Ovary (tissue), 9 donors: ENCODE results near the gene VAPB. TPM values are rescaled to one million over a fixed set of nuclear protein-coding genes. Genes with fewer than 3 reads are reported as not detected.
"Not testable (repeated sequence)": the region's sequence is repeated elsewhere in the genome, so short reads cannot be mapped to it uniquely, and the experiment has no call there.

Source experiments
- DNase-seq, 5 donors: peaks; one replicate each; pipeline ENCODE4 v3.0.0-alpha.2; 2019 to 2020
- H3K27ac ChIP-seq, 2 donors: fragments of 200-600 bp; one replicate each; pipeline versions ENCODE4 v1.5.1 to v1.8.0; 2019 to 2022
- H3K27me3 ChIP-seq: fragments of 200-600 bp; one replicate; pipeline ENCODE4 v1.8.0; 2022
- H3K36me3 ChIP-seq: fragments of 200-600 bp; sonication (generic); one replicate; pipeline ENCODE4 v1.5.1; 2019
- H3K4me1 ChIP-seq: one replicate; pipeline ENCODE4 v1.8.1; 2013; ENCODE audit warnings: mild to moderate bottlenecking, moderate library complexity; ENCODE audit not compliant: insufficient read depth
- H3K4me3 ChIP-seq: fragments of 200-600 bp; sonication (generic); one replicate; pipeline ENCODE4 v1.5.1; 2017
- H3K9me3 ChIP-seq, 2 donors: fragments of 200-600 bp in 1 of 2; sonication (generic) in 1 of 2; one replicate each; pipeline versions ENCODE4 v1.5.1 to v1.8.1; 2013 to 2019; ENCODE audit warnings: mild to moderate bottlenecking in 1 of 2, moderate library complexity in 1 of 2
- CTCF ChIP-seq, 3 donors: fragments of 450-650 bp in 2 of 3; fragments of 200-600 bp in 1 of 3; IDR thresholded peaks; one replicate each; pipeline versions ENCODE4 v1.5.1 to v1.8.0; 2016 to 2022; ENCODE audit warnings: antibody characterized with exemption in 3 of 3, mild to moderate bottlenecking in 1 of 3
- EP300 ChIP-seq: sonication (generic); formaldehyde crosslinking; IDR thresholded peaks from one replicate; pipeline ENCODE4 v1.6.1; 2017; ENCODE audit warnings: antibody characterized with exemption
- POLR2A ChIP-seq: fragments of 450-650 bp; IDR thresholded peaks from one replicate; pipeline ENCODE4 v1.6.1; 2017; ENCODE audit warnings: antibody characterized with exemption, mild to moderate bottlenecking, moderate library complexity
- WGBS, 3 donors: extraction: QIAGEN DNeasy Blood & Tissue Kit in 1 of 3; methylation state at CpG; one replicate each; pipeline versions ENCODE4 v1.1.5 to v1.1.7; 2013 to 2017; 5-methylcytosine and 5-hydroxymethylcytosine counted together
- intact Hi-C, 4 donors: fragments of 100-400 bp; cut with DNase I; formaldehyde crosslinking; loops; one replicate each; pipeline versions ENCODE4 v1.11.0 to v1.15.1; 2022 to 2023
- polyA plus RNA-seq, 2 donors: library from polyadenylated mRNA; stranded (reverse); fragments of 200-250 nt in 1 of 2; fragments of 350-450 nt in 1 of 2; fragmentation: Illumina TruSeq in 1 of 2; extraction: RNeasy Lipid Tissue Mini Kit (QIAGEN cat#74804) in 1 of 2; gene quantifications; one replicate each; pipeline ENCODE4 v1.2.3, GENCODE V29; 2013 to 2014
- total RNA-seq, 7 donors: library from RNA; depleted of rRNA in 2 of 7; stranded (reverse); fragments of >200 nt in 2 of 7; fragmentation: NEBNext Ultra II Directional in 3 of 7; extraction: Animal tissue kit (Norgen Biotek cat#: 25700) in 3 of 7; gene quantifications; one replicate each; pipeline versions ENCODE4 v1.1.0 to v1.2.4, GENCODE V29; 2016 to 2023
- donor health status: DM: no; HTN: no; CAD: no; lungs with moderate emphysema.
- donor health status: DM: no; HTN: no; CAD: no.
- donor health status: Bipolar disorder and iron deficiency.
- donor health status: DM: yes; HTN: yes; CAD: no.
- donor health status: DM: no; HTN: no; CAD: no.
- donor health status: DM: yes; HTN: yes; CAD: no.

VAPB gene
- total and polyA plus RNA-seq, 9 donors = 11.8 to 81.6 (median 47.5) TPM

GRCh38 chr20:58424218-58424969 is 35.4 kb downstream of the VAPB start:
- no peaks in the 10 kb centered on the region for H3K9me3 ChIP-seq
- no peaks in the 10 kb centered on the region for H3K27me3 ChIP-seq
- 84 to 90% (median 85%) methylated on average over 6 of the region's 6 CpGs for WGBS, 3 donors
- no peak overlapping the region for H3K27ac ChIP-seq
- intact Hi-C loops = no loop called here
- no peak for TF ChIP-seq CTCF (IDR thresholded peaks at IDR 0.05)
- no peak for TF ChIP-seq EP300
- no peak for TF ChIP-seq POLR2A
- H3K4me3 ChIP-seq = no peak overlapping the region
- no peaks in the 10 kb centered on the region for H3K4me1 ChIP-seq
- DNase-seq = no peak
- H3K36me3 ChIP-seq = no peaks in the 10 kb centered on the region

- H3K4me3 ChIP-seq, H3K4me1 ChIP-seq, H3K27ac ChIP-seq, H3K27me3 ChIP-seq, H3K9me3 ChIP-seq, intact Hi-C loops, DNase-seq, H3K36me3 ChIP-seq: not testable (repeated sequence)
- 89 to 96% (median 95%) methylated on average over 3 of the region's 3 CpGs for WGBS, 3 donors
Observed at GRCh38 chr20:58427571-58427970, 38.5 kb downstream of the VAPB start.

- no peak for TF ChIP-seq CTCF (IDR thresholded peaks at IDR 0.05)
- TF ChIP-seq EP300 = no peak
- no peak for TF ChIP-seq POLR2A
- intact Hi-C loops = no loop called here
- Histone ChIP-seq H3K9me3 (no peaks in the 10 kb centered on the region), H3K4me1 (peaks cover 13% of the 10 kb centered on the region), H3K27ac (no peak overlapping the region), H3K4me3 (no peak overlapping the region), H3K36me3 (no peaks in the 10 kb centered on the region), H3K27me3 (no peaks in the 10 kb centered on the region)
- 95 to 99% (median 98%) methylated on average over 2 of the region's 2 CpGs for WGBS, 3 donors
- DNase-seq = no peak
Observed at GRCh38 chr20:58428364-58428763, 39.3 kb downstream of the VAPB start.

GRCh38 chr20:58429303-58429702 is 40.3 kb downstream of the VAPB start:
- Histone ChIP-seq H3K9me3 (no peaks in the 10 kb centered on the region), H3K4me3 (no peak overlapping the region), H3K27ac (no peak overlapping the region), H3K27me3 (no peaks in the 10 kb centered on the region), H3K4me1 (peaks cover 16% of the 10 kb centered on the region), H3K36me3 (no peaks in the 10 kb centered on the region)
- TF ChIP-seq POLR2A (no peak), CTCF (IDR thresholded peaks at IDR 0.05) (no peak), EP300 (no peak)
- WGBS, 3 donors = 96 to 97% (median 97%) methylated on average over 7 of the region's 7 CpGs
- no peak for DNase-seq
- intact Hi-C loops = no loop called here

- H3K4me1 ChIP-seq = peaks cover 16% of the 10 kb centered on the region
- DNase-seq = no peak
- H3K27me3 ChIP-seq = no peaks in the 10 kb centered on the region
- H3K4me3 ChIP-seq = no peak overlapping the region
- 98 to 100% (median 99%) methylated on average over 2 of the region's 2 CpGs for WGBS, 3 donors
- no peaks in the 10 kb centered on the region for H3K9me3 ChIP-seq
- intact Hi-C loops = no loop called here
- no peaks in the 10 kb centered on the region for H3K36me3 ChIP-seq
- H3K27ac ChIP-seq = no peak overlapping the region
- TF ChIP-seq EP300 (no peak), CTCF (IDR thresholded peaks at IDR 0.05) (no peak), POLR2A (no peak)
Observed at GRCh38 chr20:58431134-58431533, 42.1 kb downstream of the VAPB start.
